IPS DF 6.9 (cell line): Measurements from ENCODE around the gene MAN2B2.
"Not testable (repeated sequence)": the region's sequence is repeated elsewhere in the genome, so short reads cannot be mapped to it uniquely, and the experiment has no call there.

Experiments used
- DNase-seq: peaks from one replicate; pipeline ENCODE4 v3.0.0-alpha.2; 2013; ENCODE audit warnings: low read depth, low spot score
- H3K27ac ChIP-seq: one replicate; pipeline ENCODE4 v1.5.1; 2013; ENCODE audit warnings: low read length, control low read depth
- H3K27me3 ChIP-seq: 2 replicates; pipeline ENCODE4 v1.6.1; 2013; ENCODE audit warnings: mild to moderate bottlenecking, low read length; ENCODE audit not compliant: control insufficient read depth, insufficient read depth
- H3K36me3 ChIP-seq: 2 replicates; pipeline ENCODE4 v1.6.1; 2013; ENCODE audit warnings: low read length; ENCODE audit not compliant: control insufficient read depth, insufficient read depth
- H3K4me1 ChIP-seq: 2 replicates; pipeline ENCODE4 v1.6.1; 2013; ENCODE audit warnings: low read length; ENCODE audit not compliant: control insufficient read depth, insufficient read depth
- H3K4me3 ChIP-seq: 2 replicates; pipeline ENCODE4 v1.5.1; 2013; ENCODE audit warnings: mild to moderate bottlenecking, low read length
- H3K9me3 ChIP-seq: 2 replicates; pipeline ENCODE4 v1.6.1; 2013; ENCODE audit warnings: low read length, inconsistent platforms; ENCODE audit not compliant: control insufficient read depth, insufficient read depth
- WGBS: extraction: QIAGEN DNeasy Blood & Tissue Kit; methylation state at CpG from one replicate; pipeline ENCODE4 v1.1.7; 2013; ENCODE audit warnings: mixed read lengths, missing lambda C conversion rate; ENCODE audit not compliant: insufficient read length, insufficient coverage; 5-methylcytosine and 5-hydroxymethylcytosine counted together

The MAN2B2 gene

DNA sequence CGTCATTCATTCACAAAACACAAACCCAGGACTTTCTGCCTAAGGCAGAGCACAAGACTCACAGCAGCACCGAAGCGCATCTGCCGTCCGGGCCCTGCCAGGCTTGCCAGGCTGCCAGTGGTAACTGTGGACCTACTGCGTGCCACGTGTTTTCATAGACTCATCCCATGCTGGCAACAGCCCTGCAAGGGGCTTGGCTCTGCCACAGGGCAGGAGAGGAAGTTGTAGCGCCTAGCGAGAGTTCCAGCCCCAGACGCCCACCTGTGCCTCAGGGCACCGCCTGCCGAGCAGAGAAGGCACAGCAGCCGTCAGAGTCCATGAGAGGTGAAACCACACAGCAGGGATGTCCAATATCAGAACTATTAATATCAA is 46.6 kb downstream of the MAN2B2 start:
- no peak overlapping the region for H3K4me3 ChIP-seq
- H3K27ac ChIP-seq, result no peak overlapping the region
- no peaks in the 10 kb centered on the region for H3K36me3 ChIP-seq
- H3K27me3 ChIP-seq, result no peaks in the 10 kb centered on the region
- no peaks in the 10 kb centered on the region for H3K9me3 ChIP-seq
- no peak for DNase-seq
- no CpG with 5 or more reads among the region's 13 CpGs for WGBS
- H3K4me1 ChIP-seq, result no peaks in the 10 kb centered on the region

DNA sequence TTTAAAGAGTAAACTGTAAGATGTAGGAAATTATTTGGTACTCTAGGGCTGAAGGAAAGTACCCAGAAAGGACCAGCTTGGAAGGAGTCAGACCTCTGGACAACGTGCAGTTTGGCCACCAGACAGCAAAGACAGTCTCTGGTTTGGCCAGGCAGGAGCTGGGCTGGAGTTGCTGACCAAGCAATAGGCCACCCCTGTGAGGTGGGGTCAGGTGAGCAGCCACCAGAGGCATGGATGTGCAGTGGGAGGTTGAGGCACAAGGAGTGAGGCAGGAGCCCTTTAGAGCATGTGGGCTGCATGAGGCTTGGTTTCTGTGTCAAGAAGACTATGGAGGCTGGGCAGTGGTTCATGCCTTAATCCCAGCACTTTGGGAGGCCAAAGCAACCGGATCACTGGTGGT is 47.8 kb downstream of the MAN2B2 start:
- Histone ChIP-seq H3K36me3 (no peaks in the 10 kb centered on the region), H3K27me3 (no peaks in the 10 kb centered on the region), H3K27ac (no peak overlapping the region), H3K4me3 (no peak overlapping the region), H3K4me1 (no peaks in the 10 kb centered on the region), H3K9me3 (no peaks in the 10 kb centered on the region)
- DNase-seq, result no peak
- no CpG with 5 or more reads among the region's 2 CpGs for WGBS

DNA sequence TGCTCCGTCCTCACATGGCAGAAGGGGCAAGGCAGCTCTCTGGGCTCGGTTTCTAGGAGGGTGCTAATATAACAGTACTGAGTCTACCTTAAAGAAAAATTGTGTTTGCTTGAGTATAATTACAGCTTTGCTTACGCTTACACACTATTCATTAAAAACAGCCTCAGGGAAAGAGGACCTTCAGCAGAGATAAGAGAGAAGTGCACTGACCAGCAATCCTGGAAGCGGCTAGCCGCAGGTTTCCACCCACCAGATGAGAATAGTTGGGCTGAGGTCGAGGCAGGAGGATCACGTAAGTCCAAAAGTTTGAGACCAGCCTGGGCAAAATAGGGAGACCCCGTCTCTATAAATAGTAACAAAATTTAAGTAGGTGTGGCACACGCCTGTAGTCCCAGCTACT is 50.3 kb downstream of the MAN2B2 start:
- no peaks in the 10 kb centered on the region for H3K9me3 ChIP-seq
- no peak overlapping the region for H3K4me3 ChIP-seq
- H3K4me1 ChIP-seq, result no peaks in the 10 kb centered on the region
- no peaks in the 10 kb centered on the region for H3K27me3 ChIP-seq
- H3K36me3 ChIP-seq, result no peaks in the 10 kb centered on the region
- no peak overlapping the region for H3K27ac ChIP-seq
- no CpG with 5 or more reads among the region's 9 CpGs for WGBS
- DNase-seq, result no peak

DNA sequence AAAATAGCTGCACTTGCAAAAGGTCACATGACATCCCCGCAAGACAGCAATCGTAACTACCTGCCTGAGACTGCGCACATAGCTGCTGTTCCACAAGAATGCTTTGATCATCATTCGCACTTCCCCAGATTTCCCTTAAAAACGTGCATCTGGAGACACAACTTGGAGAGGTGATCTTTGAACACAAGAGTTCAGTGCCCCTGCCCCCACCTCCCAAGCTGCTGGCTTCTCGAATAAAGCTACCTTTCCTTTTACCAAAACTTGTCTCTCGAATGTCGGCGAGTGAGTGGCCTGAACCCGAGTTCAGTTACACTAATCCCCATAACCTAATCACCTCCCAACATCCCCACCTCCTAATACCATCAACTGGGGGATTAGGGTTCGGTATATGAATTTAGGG is 51.1 kb downstream of the MAN2B2 start:
- Histone ChIP-seq H3K27ac (no peak overlapping the region), H3K27me3 (no peaks in the 10 kb centered on the region), H3K36me3 (no peaks in the 10 kb centered on the region), H3K9me3 (no peaks in the 10 kb centered on the region), H3K4me1 (no peaks in the 10 kb centered on the region), H3K4me3 (no peak overlapping the region)
- WGBS, result no CpG with 5 or more reads among the region's 11 CpGs
- DNase-seq, result no peak

DNA sequence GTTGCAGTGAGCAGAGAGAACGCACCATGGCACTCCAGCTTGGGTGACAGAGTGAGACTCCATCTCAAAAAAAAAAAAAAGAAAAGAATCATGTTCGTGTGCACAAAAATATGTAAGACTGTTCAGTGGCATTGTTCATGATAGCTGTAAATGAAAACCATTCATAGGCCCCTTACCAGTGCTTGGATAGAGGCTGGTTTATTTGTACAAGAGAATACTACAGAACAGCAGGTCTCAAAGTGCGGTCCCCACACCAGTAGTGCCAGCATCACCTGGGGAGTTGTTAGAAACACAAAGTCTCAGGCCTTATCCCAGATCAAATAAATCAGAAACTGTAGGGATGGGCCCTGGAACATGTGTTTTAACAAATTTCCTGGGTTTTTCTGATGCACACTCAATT is 52.8 kb downstream of the MAN2B2 start:
- WGBS, result no CpG with 5 or more reads among the region's 3 CpGs
- DNase-seq, result no peak

DNA sequence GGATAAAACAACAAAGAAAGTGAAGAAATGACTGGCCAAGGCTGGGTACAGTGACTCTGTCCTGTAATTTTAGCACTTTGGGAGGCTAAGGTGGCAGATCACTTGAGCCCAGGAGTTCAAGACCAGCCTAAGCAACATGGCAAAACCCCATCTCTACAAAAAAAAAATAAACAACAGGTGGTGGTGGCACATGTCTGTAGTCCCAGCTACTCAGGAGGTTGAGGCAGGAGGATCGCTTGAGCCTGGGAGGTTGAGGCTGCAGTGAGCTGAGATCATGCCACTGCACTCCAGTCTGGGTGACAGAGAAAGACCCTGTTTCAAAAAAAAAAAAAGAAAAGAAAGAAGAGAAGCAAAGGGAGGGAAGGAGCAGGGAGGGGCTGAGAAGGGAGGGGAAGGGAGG is 53.5 kb downstream of the MAN2B2 start:
- H3K27me3 ChIP-seq, H3K27ac ChIP-seq, H3K36me3 ChIP-seq, H3K9me3 ChIP-seq, H3K4me3 ChIP-seq, DNase-seq, H3K4me1 ChIP-seq: not testable (repeated sequence)
- no CpG with 5 or more reads among the region's 1 CpG for WGBS

More for the DNA sequence above, 52.8 kb downstream of the MAN2B2 start:
- Histone ChIP-seq H3K27me3 (no peaks in the 10 kb centered on the region), H3K4me3 (no peak overlapping the region), H3K36me3 (no peaks in the 10 kb centered on the region), H3K27ac (no peak overlapping the region), H3K4me1 (no peaks in the 10 kb centered on the region), H3K9me3 (no peaks in the 10 kb centered on the region)

DNA sequence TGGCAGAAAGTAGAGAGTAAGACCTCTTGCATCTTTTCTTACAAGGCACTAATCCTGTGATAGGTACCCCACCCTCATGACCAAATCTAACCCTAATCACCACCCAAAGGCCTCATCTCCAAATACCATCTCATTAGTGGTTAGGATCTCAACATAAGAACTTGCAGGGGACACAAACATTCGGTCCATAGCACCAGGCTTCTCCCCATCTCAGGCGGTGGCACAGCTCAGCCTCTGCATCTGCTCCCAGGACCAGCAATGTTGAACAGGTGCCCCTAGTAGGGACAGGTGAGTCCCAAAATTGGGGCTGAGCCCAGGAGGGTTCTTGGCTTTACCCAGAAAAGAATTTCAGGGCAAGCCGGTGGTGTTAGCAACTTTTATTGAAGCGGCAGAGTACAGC is 57.1 kb downstream of the MAN2B2 start:
- WGBS, result no CpG with 5 or more reads among the region's 4 CpGs
- Histone ChIP-seq H3K9me3 (no peaks in the 10 kb centered on the region), H3K36me3 (no peaks in the 10 kb centered on the region), H3K27me3 (no peaks in the 10 kb centered on the region), H3K4me3 (no peak overlapping the region), H3K27ac (no peak overlapping the region), H3K4me1 (no peaks in the 10 kb centered on the region)
- DNase-seq, result no peak

DNA sequence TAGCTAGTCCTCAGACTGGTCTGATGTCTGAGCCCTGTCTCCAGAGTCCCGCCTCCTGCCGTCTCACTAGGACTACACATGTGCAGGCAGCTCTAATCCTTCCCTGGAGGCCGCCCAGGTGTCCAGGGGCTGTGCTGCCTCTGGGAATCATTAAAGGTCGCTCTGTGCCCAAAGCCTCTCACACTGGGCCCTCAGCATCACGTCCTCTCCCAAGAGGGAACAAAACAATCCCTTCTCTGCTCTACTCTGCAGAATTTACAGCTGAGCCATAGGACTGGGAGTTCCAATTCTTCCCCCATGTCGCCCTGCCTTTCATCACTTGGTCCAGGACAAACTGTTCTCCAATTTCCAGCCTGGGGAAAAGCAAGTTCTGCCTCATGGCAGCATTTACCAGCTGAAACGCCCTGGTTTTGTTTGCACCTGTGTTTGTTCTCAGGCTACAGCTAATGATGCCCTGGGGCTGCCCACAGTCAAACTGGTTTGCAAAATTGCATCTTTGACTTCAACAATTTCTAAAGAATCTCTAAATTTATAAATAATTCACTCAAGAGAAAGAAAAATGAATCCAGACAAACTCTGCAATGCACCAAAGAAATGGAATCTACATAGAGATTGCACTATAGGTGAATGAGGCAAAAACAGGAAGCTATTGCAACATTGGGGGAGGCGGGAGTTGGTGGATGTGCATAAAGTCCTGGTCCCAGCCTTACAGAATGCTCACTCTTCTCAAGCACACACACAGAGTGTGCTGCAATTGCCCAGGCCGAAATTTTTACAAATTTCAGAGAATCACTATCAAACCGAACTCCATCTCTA is 58.3 kb downstream of the MAN2B2 start:
- H3K27ac ChIP-seq, result no peak overlapping the region
- H3K4me3 ChIP-seq, result no peak overlapping the region
- no peaks in the 10 kb centered on the region for H3K4me1 ChIP-seq
- no peak for DNase-seq
- no peaks in the 10 kb centered on the region for H3K9me3 ChIP-seq
- no peaks in the 10 kb centered on the region for H3K27me3 ChIP-seq
- no peaks in the 10 kb centered on the region for H3K36me3 ChIP-seq
- WGBS, result no CpG with 5 or more reads among the region's 10 CpGs

DNA sequence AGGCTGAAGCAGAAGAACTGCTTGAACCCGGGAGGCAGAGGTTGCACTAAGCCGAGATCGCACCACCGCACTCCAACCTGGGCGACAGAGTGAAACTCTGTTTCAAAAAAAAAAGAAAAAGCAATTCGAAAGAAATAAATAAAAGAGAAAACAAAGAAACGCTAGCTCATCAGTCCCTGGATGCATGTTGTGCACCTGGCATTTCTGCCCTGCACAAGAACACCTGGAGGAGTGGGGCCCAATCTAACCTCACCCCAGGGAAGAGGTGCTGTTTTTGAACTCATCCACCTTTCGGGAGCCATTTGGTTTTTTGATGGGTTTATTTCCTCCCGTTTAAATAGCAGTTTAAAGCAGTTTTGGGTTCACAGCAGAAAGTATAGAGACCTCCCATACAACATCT is 59.8 kb downstream of the MAN2B2 start:
- no peak overlapping the region for H3K27ac ChIP-seq
- H3K36me3 ChIP-seq, result no peaks in the 10 kb centered on the region
- H3K27me3 ChIP-seq, result no peaks in the 10 kb centered on the region
- no CpG with 5 or more reads among the region's 9 CpGs for WGBS
- H3K9me3 ChIP-seq, result no peaks in the 10 kb centered on the region
- no peak for DNase-seq
- no peak overlapping the region for H3K4me3 ChIP-seq
- H3K4me1 ChIP-seq, result no peaks in the 10 kb centered on the region

DNA sequence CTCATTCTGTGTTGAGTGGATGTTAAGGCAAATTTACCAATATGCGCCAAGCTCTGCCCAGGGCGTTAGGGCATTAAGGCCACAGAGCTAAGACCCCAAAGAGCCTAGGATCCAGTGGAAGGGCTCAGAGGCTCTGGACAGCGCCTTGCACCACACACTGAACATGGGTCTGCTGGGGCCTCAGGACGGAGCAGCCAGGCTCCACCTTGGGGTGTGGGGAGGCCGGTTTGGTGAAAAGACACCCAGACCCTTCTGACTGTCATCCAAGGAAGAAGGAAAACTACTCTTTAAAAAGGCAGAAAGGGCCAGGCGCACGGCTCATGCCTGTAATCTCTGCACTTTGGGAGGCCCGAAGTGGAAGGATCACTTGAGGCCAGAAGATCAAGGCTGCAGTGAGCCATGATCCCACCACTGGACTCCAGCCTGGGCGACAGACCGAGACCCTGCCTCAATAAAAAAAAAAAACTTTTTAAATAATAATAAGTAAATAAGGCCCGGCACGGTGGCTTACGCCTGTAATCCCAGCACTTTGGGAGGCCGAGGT is 64.2 kb downstream of the MAN2B2 start:
- no CpG with 5 or more reads among the region's 14 CpGs for WGBS
- no peak for DNase-seq
- Histone ChIP-seq H3K27ac (no peak overlapping the region), H3K4me3 (no peak overlapping the region), H3K27me3 (no peaks in the 10 kb centered on the region), H3K9me3 (no peaks in the 10 kb centered on the region), H3K4me1 (peaks cover 2% of the 10 kb centered on the region; the same call in 1 of the 2 replicates), H3K36me3 (peaks cover 3% of the 10 kb centered on the region; the same call in 1 of the 2 replicates)
